K562 (cell line): ENCODE results near the gene CDC37. TPM values are rescaled to one million over a fixed set of nuclear protein-coding genes. Genes with fewer than 3 reads are reported as not detected.
A peak's percentile ranks its signal among the peaks of the same experiment; 100 is the strongest.

Experiments
- ATAC-seq: fragments of 200-7000 bp; cut with Tn5 transposase; 3 replicates; pipeline ENCODE4 v1.9.1; 2020; ENCODE audit warnings: moderate library complexity
- BruUV-seq: library from RNA; stranded (reverse); fragments of 400-500 nt; replicated peaks from 2 replicates; lab custom pipeline; 2021; lab: Mats Ljungman, UMichigan
- CTCF ChIA-PET: fragments of 300-600 bp; formaldehyde crosslinking; extraction: SDS; loops from one replicate; lab custom pipeline; 2021; ENCODE audit warnings: low intra/inter-chr PET ratio; lab: Yijun Ruan, JAX
- POLR2A ChIA-PET: fragments of 300-600, 350-650 bp; sonication (Branson Sonifier 250); formaldehyde crosslinking; extraction: SDS; loops from one replicate; lab custom pipeline; 2021; ENCODE audit warnings: antibody characterized with exemption, inconsistent platforms; lab: Yijun Ruan, JAX
- DNase-seq, 4 experiments: peaks; one replicate each; pipeline versions ENCODE4 v3.0.0 to v3.0.0-alpha.2; 2011 to 2018; ENCODE audit warnings: low spot score in 3 of 4, mixed read lengths in 3 of 4; ENCODE audit errors: extremely low read depth in 1 of 4
- FAIRE-seq: peaks from 2 replicates; lab custom pipeline; 2011; peaks lifted over from hg19 to GRCh38; lab: Jason Lieb, UNC
- H2AFZ ChIP-seq: 2 replicates; pipeline ENCODE4 v1.6.0; 2011; ENCODE audit warnings: low read depth, low read length, control low read depth, inconsistent platforms
- H3K27ac ChIP-seq: fragments of 200-600 bp; 3 replicates; pipeline ENCODE4 v1.8.0; 2011; ENCODE audit warnings: low read depth, mild to moderate bottlenecking, control low read depth, inconsistent platforms, low read length, moderate library complexity, mixed read lengths; ENCODE audit errors: extremely low read depth
- H3K27me3 ChIP-seq, 2 experiments: fragments of 300-600 bp in 1 of 2; 2 replicates in 1 of 2; 3 replicates in 1 of 2; pipeline versions ENCODE4 v1.6.0 to v1.8.0; 2011; ENCODE audit warnings: inconsistent platforms in 2 of 2, low read length in 2 of 2, mild to moderate bottlenecking in 1 of 2, mixed read lengths in 1 of 2, moderate library complexity in 1 of 2; ENCODE audit not compliant: control insufficient read depth in 2 of 2, insufficient read depth in 2 of 2
- H3K36me3 ChIP-seq: fragments of 300-600 bp; 3 replicates; pipeline ENCODE4 v1.8.0; 2011; ENCODE audit warnings: mild to moderate bottlenecking, low read length, inconsistent platforms; ENCODE audit not compliant: control insufficient read depth, insufficient read depth
- H3K4me1 ChIP-seq, 2 experiments: fragments of 200-600 bp in 1 of 2; replicated peaks in 1 of 2; 2 replicates in 1 of 2; 3 replicates in 1 of 2; pipeline versions ENCODE4 v1.5.1 to v1.8.0; 2011; ENCODE audit warnings: inconsistent platforms in 2 of 2, low read length in 2 of 2, mild to moderate bottlenecking in 1 of 2, mixed read lengths in 1 of 2, moderate library complexity in 1 of 2; ENCODE audit not compliant: control insufficient read depth in 2 of 2, insufficient read depth in 2 of 2
- H3K4me2 ChIP-seq: 2 replicates; pipeline ENCODE4 v1.6.1; 2011; ENCODE audit warnings: low read length, control low read depth, inconsistent platforms, mixed read lengths; ENCODE audit not compliant: insufficient read depth
- H3K4me3 ChIP-seq: fragments of 200-600 bp; sonication (generic), shearing (Covaris generic); 2 replicates; pipeline ENCODE4 v1.5.1; 2016; ENCODE audit warnings: control low read depth, inconsistent platforms
- H3K79me2 ChIP-seq: fragments of 200-600 bp; 3 replicates; pipeline ENCODE4 v1.8.0; 2011; ENCODE audit warnings: low read length, inconsistent platforms; ENCODE audit not compliant: control insufficient read depth, insufficient read depth
- H3K9ac ChIP-seq, 2 experiments: 2 replicates each; pipeline versions ENCODE4 v1.6.0 to v1.6.1; 2011; ENCODE audit warnings: low read depth in 2 of 2, low read length in 2 of 2, control low read depth in 1 of 2, inconsistent platforms in 1 of 2, mild to moderate bottlenecking in 1 of 2, mixed read lengths in 1 of 2; ENCODE audit not compliant: insufficient read depth in 1 of 2
- H3K9me1 ChIP-seq: one replicate; pipeline ENCODE4 v1.6.0; 2011; ENCODE audit warnings: inconsistent platforms, mild to moderate bottlenecking, low read length, moderate library complexity; ENCODE audit not compliant: control insufficient read depth, insufficient read depth
- H3K9me3 ChIP-seq: replicated peaks from 2 replicates; pipeline ENCODE4 v1.5.1; 2011; ENCODE audit warnings: low read depth, low read length, inconsistent platforms; ENCODE audit not compliant: control insufficient read depth, insufficient read depth
- H4K20me1 ChIP-seq: replicated peaks from 2 replicates; pipeline ENCODE4 v1.6.1; 2011; ENCODE audit warnings: low read length, inconsistent platforms, mixed read lengths; ENCODE audit not compliant: control insufficient read depth, insufficient read depth
- ATF7 ChIP-seq: fragments of 450-650 bp; IDR thresholded peaks from 2 replicates; pipeline ENCODE4 v1.7.1; 2014; ENCODE audit warnings: mild to moderate bottlenecking, moderate library complexity
- CSDE1 ChIP-seq, 2 experiments: fragments of 450-650 bp; IDR thresholded peaks; 2 replicates each; pipeline ENCODE4 v1.6.1; 2016; ENCODE audit warnings: mild to moderate bottlenecking in 1 of 2
- ESRRA ChIP-seq: fragments of 450-650 bp; IDR thresholded peaks from 2 replicates; pipeline ENCODE4 v1.6.1; 2014; ENCODE audit warnings: low read depth, mild to moderate bottlenecking, moderate library complexity, borderline replicate concordance
- FOXP1 ChIP-seq: sonication (generic); formaldehyde crosslinking; IDR thresholded peaks from 2 replicates; pipeline ENCODE4 v1.8.0; 2022; ENCODE audit warnings: mild to moderate bottlenecking, missing genetic modification reagents
- SMAD4 ChIP-seq: fragments of 250-450 bp; sonication (Bioruptor Pico); conservative IDR thresholded peaks from 2 replicates; pipeline ENCODE4 v1.8.0; 2021; ENCODE audit warnings: inconsistent platforms, mild to moderate bottlenecking, moderate library complexity
- TCF7L2 ChIP-seq: fragments of 150-350 bp; IDR thresholded peaks from 2 replicates; pipeline ENCODE4 v1.6.1; 2016; ENCODE audit warnings: low read depth, mild to moderate bottlenecking, low read length, moderate library complexity
- ZBTB7A ChIP-seq: IDR thresholded peaks from 2 replicates; pipeline ENCODE4 v1.6.1; 2011; ENCODE audit warnings: low read depth, mild to moderate bottlenecking, low read length, moderate library complexity, borderline replicate concordance; ENCODE audit not compliant: control insufficient read depth
- WGBS: fragments of 100-300 bp; shearing (Covaris generic); methylation state at CpG from one replicate; pipeline ENCODE4 v1.1.6; 2016; ENCODE audit warnings: low coverage, mixed read lengths; ENCODE audit not compliant: insufficient coverage; ENCODE audit errors: missing lambda C conversion rate; 5-methylcytosine and 5-hydroxymethylcytosine counted together
- in situ Hi-C: fragments of 300-500 bp; cut with MboI; formaldehyde crosslinking; loops from 4 replicates; pipeline ENCODE4 v1.15.0; 2018; ENCODE audit warnings: inconsistent platforms, mixed read lengths
- intact Hi-C: fragments of 100-400 bp; cut with micrococcal nuclease; formaldehyde crosslinking; loops from 2 replicates; pipeline ENCODE4 v1.14.2; 2022
- polyA plus RNA-seq, 8 experiments: library from polyadenylated mRNA; depleted of rRNA in 4 of 8; stranded (reverse) in 5 of 8; unstranded in 3 of 8; fragments of >200 nt; fragmentation: Nextera tagmentation in 2 of 8; fragmentation: Illumina TruSeq in 1 of 8; extraction: Ambion mirVana in 2 of 8; extraction: Trizol in 1 of 8; gene quantifications; 2 replicates each; pipeline versions ENCODE4 v1.2.1 to v1.2.3, GENCODE V29; 2011 to 2014; ENCODE audit warnings: inconsistent platforms in 1 of 8, missing spikeins in 1 of 8
- total RNA-seq, 7 experiments: library from RNA; depleted of rRNA in 6 of 7; stranded (reverse); fragments of >200 nt in 6 of 7; fragmentation: Illumina TruSeq in 2 of 7; extraction: Trizol in 2 of 7; gene quantifications; 2 replicates each; pipeline versions ENCODE4 v1.2.1 to v1.2.3, GENCODE V29; 2011 to 2021; ENCODE audit warnings: low replicate concordance in 1 of 7
- TF ChIP-seq, protein P1 (sequence below): fragments of 150-350 bp; IDR thresholded peaks from 2 replicates; pipeline ENCODE4 v1.6.1; 2014; ENCODE audit warnings: low read depth, mild to moderate bottlenecking, low read length, borderline replicate concordance
- TF ChIP-seq, protein P2 (sequence below), 3 experiments: fragments of 200-800 bp in 1 of 3; fragments of 250-450 bp in 1 of 3; fragments of 450-650 bp in 1 of 3; sonication (Bioruptor Pico) in 1 of 3; sonication (Bioruptor generic) in 1 of 3; formaldehyde crosslinking in 1 of 3; IDR thresholded peaks; 2 replicates each; pipeline versions ENCODE4 v1.6.1 to v1.8.0; 2016 to 2022; ENCODE audit warnings: mild to moderate bottlenecking in 2 of 3, missing genetic modification characterization in 2 of 3, missing compliant biosample characterization in 1 of 3, moderate library complexity in 1 of 3
- TF ChIP-seq, protein P3 (sequence below): fragments of 450-650 bp; IDR thresholded peaks from 2 replicates; pipeline ENCODE4 v1.6.1; 2018; ENCODE audit not compliant: partially characterized antibody

CDC37 gene
- total and polyA plus RNA-seq, 9 of the 15 experiments (the other 6 are each of a cell fraction or from before 2014, with no cell fraction given) = 6.6 to 538 (median 227) TPM

- DNase-seq (peak in 1 of 4 experiments; percentile 9), ATAC-seq (no peak), FAIRE-seq (peak; percentile 32)
- WGBS = 5% methylated on average over 3 of the region's 3 CpGs
- no TSS peak for BruUV-seq
- H3K27me3 ChIP-seq = no peaks in the 10 kb centered on the region
- H3K9me3 ChIP-seq = peaks cover 4% of the 10 kb centered on the region
- peaks cover 55% of the 10 kb centered on the region for H3K79me2 ChIP-seq
- ChIA-PET CTCF (interaction anchor here (2.3 to 2.5 kb wide), 2 partner anchors 14 kb away, joined by 8 to 10 read pairs; no protein-coding TSS in a partner anchor), POLR2A (interaction anchor here (0.6 to 1.7 kb wide), 7 partner anchors 11 to 261 kb away, joined by 3 to 6 read pairs (median 4); partner anchors contain the start of genes ICAM1 and ICAM5)
- intact Hi-C loops (loop anchor here (2.0 kb wide), 1 partner anchor 15 kb away; no protein-coding TSS in a partner anchor), in situ Hi-C loops (no loop called here)
- peaks cover 13% of the 10 kb centered on the region for H4K20me1 ChIP-seq
- peak overlapping the region; percentile 75 for H3K4me3 ChIP-seq
- peak overlapping the region; percentile 95 for H3K27ac ChIP-seq
- H3K9ac ChIP-seq = peak overlapping the region; percentile 66 to 92
- peak overlapping the region; percentile 80; the same call in 1 of the 2 replicates for H2AFZ ChIP-seq
- H3K4me1 ChIP-seq = peaks cover 33 to 68% of the 10 kb centered on the region in 2 experiments; a peak in 4 of 5 replicates
- H3K36me3 ChIP-seq = no peaks in the 10 kb centered on the region; the same call in 2 of the 3 replicates
- peak overlapping the region; percentile 73 for H3K4me2 ChIP-seq
- H3K9me1 ChIP-seq = no peaks in the 10 kb centered on the region
- TF ChIP-seq CSDE1 (IDR thresholded peaks at IDR 0.05) (no peak), ESRRA (no peak), SMAD4 (CRISPR knock-in tag) (no peak), ATF7 (no peak; the same call in 1 of the 2 replicates), ZBTB7A (peak; percentile 26; the same call in 1 of the 2 replicates), TCF7L2 (0 out of 2 replicates have a peak, but pooled peaks have one; percentile 1), FOXP1 (no peak)
- TF ChIP-seq, protein P1, sequence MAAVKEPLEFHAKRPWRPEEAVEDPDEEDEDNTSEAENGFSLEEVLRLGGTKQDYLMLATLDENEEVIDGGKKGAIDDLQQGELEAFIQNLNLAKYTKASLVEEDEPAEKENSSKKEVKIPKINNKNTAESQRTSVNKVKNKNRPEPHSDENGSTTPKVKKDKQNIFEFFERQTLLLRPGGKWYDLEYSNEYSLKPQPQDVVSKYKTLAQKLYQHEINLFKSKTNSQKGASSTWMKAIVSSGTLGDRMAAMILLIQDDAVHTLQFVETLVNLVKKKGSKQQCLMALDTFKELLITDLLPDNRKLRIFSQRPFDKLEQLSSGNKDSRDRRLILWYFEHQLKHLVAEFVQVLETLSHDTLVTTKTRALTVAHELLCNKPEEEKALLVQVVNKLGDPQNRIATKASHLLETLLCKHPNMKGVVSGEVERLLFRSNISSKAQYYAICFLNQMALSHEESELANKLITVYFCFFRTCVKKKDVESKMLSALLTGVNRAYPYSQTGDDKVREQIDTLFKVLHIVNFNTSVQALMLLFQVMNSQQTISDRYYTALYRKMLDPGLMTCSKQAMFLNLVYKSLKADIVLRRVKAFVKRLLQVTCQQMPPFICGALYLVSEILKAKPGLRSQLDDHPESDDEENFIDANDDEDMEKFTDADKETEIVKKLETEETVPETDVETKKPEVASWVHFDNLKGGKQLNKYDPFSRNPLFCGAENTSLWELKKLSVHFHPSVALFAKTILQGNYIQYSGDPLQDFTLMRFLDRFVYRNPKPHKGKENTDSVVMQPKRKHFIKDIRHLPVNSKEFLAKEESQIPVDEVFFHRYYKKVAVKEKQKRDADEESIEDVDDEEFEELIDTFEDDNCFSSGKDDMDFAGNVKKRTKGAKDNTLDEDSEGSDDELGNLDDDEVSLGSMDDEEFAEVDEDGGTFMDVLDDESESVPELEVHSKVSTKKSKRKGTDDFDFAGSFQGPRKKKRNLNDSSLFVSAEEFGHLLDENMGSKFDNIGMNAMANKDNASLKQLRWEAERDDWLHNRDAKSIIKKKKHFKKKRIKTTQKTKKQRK = no peak
- TF ChIP-seq, protein P2, sequence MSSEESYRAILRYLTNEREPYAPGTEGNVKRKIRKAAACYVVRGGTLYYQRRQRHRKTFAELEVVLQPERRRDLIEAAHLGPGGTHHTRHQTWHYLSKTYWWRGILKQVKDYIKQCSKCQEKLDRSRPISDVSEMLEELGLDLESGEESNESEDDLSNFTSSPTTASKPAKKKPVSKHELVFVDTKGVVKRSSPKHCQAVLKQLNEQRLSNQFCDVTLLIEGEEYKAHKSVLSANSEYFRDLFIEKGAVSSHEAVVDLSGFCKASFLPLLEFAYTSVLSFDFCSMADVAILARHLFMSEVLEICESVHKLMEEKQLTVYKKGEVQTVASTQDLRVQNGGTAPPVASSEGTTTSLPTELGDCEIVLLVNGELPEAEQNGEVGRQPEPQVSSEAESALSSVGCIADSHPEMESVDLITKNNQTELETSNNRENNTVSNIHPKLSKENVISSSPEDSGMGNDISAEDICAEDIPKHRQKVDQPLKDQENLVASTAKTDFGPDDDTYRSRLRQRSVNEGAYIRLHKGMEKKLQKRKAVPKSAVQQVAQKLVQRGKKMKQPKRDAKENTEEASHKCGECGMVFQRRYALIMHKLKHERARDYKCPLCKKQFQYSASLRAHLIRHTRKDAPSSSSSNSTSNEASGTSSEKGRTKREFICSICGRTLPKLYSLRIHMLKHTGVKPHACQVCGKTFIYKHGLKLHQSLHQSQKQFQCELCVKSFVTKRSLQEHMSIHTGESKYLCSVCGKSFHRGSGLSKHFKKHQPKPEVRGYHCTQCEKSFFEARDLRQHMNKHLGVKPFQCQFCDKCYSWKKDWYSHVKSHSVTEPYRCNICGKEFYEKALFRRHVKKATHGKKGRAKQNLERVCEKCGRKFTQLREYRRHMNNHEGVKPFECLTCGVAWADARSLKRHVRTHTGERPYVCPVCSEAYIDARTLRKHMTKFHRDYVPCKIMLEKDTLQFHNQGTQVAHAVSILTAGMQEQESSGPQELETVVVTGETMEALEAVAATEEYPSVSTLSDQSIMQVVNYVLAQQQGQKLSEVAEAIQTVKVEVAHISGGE (CRISPR knock-in tag; IDR thresholded peaks at IDR 0.05) = no peak; a peak in 1 of 6 replicates
- TF ChIP-seq, protein P3, sequence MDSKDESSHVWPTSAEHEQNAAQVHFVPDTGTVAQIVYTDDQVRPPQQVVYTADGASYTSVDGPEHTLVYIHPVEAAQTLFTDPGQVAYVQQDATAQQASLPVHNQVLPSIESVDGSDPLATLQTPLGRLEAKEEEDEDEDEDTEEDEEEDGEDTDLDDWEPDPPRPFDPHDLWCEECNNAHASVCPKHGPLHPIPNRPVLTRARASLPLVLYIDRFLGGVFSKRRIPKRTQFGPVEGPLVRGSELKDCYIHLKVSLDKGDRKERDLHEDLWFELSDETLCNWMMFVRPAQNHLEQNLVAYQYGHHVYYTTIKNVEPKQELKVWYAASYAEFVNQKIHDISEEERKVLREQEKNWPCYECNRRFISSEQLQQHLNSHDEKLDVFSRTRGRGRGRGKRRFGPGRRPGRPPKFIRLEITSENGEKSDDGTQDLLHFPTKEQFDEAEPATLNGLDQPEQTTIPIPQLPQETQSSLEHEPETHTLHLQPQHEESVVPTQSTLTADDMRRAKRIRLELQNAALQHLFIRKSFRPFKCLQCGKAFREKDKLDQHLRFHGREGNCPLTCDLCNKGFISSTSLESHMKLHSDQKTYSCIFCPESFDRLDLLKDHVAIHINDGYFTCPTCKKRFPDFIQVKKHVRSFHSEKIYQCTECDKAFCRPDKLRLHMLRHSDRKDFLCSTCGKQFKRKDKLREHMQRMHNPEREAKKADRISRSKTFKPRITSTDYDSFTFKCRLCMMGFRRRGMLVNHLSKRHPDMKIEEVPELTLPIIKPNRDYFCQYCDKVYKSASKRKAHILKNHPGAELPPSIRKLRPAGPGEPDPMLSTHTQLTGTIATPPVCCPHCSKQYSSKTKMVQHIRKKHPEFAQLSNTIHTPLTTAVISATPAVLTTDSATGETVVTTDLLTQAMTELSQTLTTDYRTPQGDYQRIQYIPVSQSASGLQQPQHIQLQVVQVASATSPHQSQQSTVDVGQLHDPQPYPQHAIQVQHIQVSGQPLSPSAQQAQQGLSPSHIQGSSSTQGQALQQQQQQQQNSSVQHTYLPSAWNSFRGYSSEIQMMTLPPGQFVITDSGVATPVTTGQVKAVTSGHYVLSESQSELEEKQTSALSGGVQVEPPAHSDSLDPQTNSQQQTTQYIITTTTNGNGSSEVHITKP = peak; percentile 93
These were observed 14.8 kb upstream of the CDC37 start for GRCh38 chr19:10418235-10418484.
